Endothelial cell (in vitro differentiated cells): ENCODE results near the gene SP2. TPM values are rescaled to one million over a fixed set of nuclear protein-coding genes. Genes with fewer than 3 reads are reported as not detected.

Experiments
- DNase-seq: peaks from one replicate; pipeline ENCODE4 v3.0.0; 2021; ENCODE audit warnings: low spot score
- H3K27ac Mint-ChIP-seq: one replicate; pipeline ENCODE4 v1.8.0; 2021; ENCODE audit warnings: mixed read lengths, inconsistent platforms; ENCODE audit not compliant: unreplicated experiment
- H3K27me3 Mint-ChIP-seq: one replicate; pipeline ENCODE4 v1.8.0; 2021; ENCODE audit warnings: mild to moderate bottlenecking, moderate library complexity, mixed read lengths, inconsistent platforms; ENCODE audit not compliant: unreplicated experiment
- H3K36me3 Mint-ChIP-seq: one replicate; pipeline ENCODE4 v1.8.0; 2021; ENCODE audit warnings: mild to moderate bottlenecking, low read depth, mixed read lengths, inconsistent platforms; ENCODE audit not compliant: unreplicated experiment
- H3K4me1 Mint-ChIP-seq: one replicate; pipeline ENCODE4 v1.8.0; 2021; ENCODE audit warnings: mild to moderate bottlenecking, mixed read lengths, inconsistent platforms; ENCODE audit not compliant: unreplicated experiment
- H3K4me3 Mint-ChIP-seq: one replicate; pipeline ENCODE4 v1.8.0; 2021; ENCODE audit warnings: mild to moderate bottlenecking, mixed read lengths, inconsistent platforms; ENCODE audit not compliant: unreplicated experiment
- H3K9me3 Mint-ChIP-seq: one replicate; pipeline ENCODE4 v1.8.0; 2021; ENCODE audit warnings: mixed read lengths, inconsistent platforms; ENCODE audit not compliant: unreplicated experiment
- CTCF ChIP-seq: fragments of 200-600 bp; sonication (generic); IDR thresholded peaks from one replicate; pipeline ENCODE4 v1.5.0; 2021; ENCODE audit warnings: antibody characterized with exemption; ENCODE audit not compliant: unreplicated experiment
- total RNA-seq: library from RNA; stranded (reverse); fragmentation: NEBNext Ultra II Directional; extraction: Animal tissue kit (Norgen Biotek cat#: 25700); gene quantifications from one replicate; pipeline ENCODE4 v1.2.1, GENCODE V29; 2021; ENCODE audit not compliant: unreplicated experiment

Gene SP2
- total RNA-seq, 1 donor from 2014 or later = 12.4 TPM

- peaks cover 15% of the 10 kb centered on the region for H3K27me3 Mint-ChIP-seq
- no peak for DNase-seq
- no peak overlapping the region for H3K4me3 Mint-ChIP-seq
- TF ChIP-seq CTCF = no peak
- peak overlapping the region; percentile 68 for H3K27ac Mint-ChIP-seq
- H3K4me1 Mint-ChIP-seq = peaks cover 7% of the 10 kb centered on the region
- no peaks in the 10 kb centered on the region for H3K9me3 Mint-ChIP-seq
- H3K36me3 Mint-ChIP-seq = peaks cover 36% of the 10 kb centered on the region
These were observed 79.3 kb downstream of the SP2 start for GRCh38 chr17:47975189-47975822.

- DNase-seq = no peak
- H3K36me3 Mint-ChIP-seq = peaks cover 41% of the 10 kb centered on the region
These were observed 79.8 kb downstream of the SP2 start for GRCh38 chr17:47975823-47976205.

GRCh38 chr17:47978324-47978723, 82.3 kb downstream of the SP2 start:
- H3K4me3 Mint-ChIP-seq = no peak overlapping the region
- H3K9me3 Mint-ChIP-seq = no peaks in the 10 kb centered on the region
- H3K27me3 Mint-ChIP-seq = peaks cover 13% of the 10 kb centered on the region
- DNase-seq = peak; percentile 75
- H3K36me3 Mint-ChIP-seq = peaks cover 44% of the 10 kb centered on the region
- H3K27ac Mint-ChIP-seq = no peak overlapping the region
- peak; percentile 71 for TF ChIP-seq CTCF
- peaks cover 2% of the 10 kb centered on the region for H3K4me1 Mint-ChIP-seq

More at GRCh38 chr17:47975823-47976205, 79.8 kb downstream of the SP2 start:
- no peak for TF ChIP-seq CTCF
- Mint-ChIP-seq H3K27me3 (peaks cover 15% of the 10 kb centered on the region), H3K4me3 (no peak overlapping the region), H3K4me1 (peaks cover 7% of the 10 kb centered on the region), H3K27ac (peak overlapping the region; percentile 68), H3K9me3 (no peaks in the 10 kb centered on the region)

Other genes starting within 250 kb of the SP2 start
- gene KPNB1, start 246.3 kb upstream of the SP2 start, total RNA-seq = 376 TPM
- 31.4 TPM for gene TBKBP1, start 202.1 kb upstream of the SP2 start, total RNA-seq
- 0.21 TPM for gene TBX21, start 163.0 kb upstream of the SP2 start, total RNA-seq
- gene OSBPL7, start 74.4 kb upstream of the SP2 start, total RNA-seq = 28.0 TPM
- 56.3 TPM for gene MRPL10, start 64.7 kb upstream of the SP2 start, total RNA-seq
- gene LRRC46, start 64.6 kb upstream of the SP2 start, total RNA-seq = 1.0 TPM
- gene SCRN2, start 55.0 kb upstream of the SP2 start, total RNA-seq = 44.8 TPM
- 30.7 TPM for gene SP6, start 45.1 kb upstream of the SP2 start, total RNA-seq
- 16.4 TPM for gene PNPO, start 45.3 kb downstream of the SP2 start, total RNA-seq
- gene PRR15L, start 61.6 kb downstream of the SP2 start, total RNA-seq = not detected
- 156 TPM for gene CDK5RAP3, start 74.9 kb downstream of the SP2 start, total RNA-seq
- not detected for gene COPZ2, start 141.6 kb downstream of the SP2 start, total RNA-seq
- gene NFE2L1, start 152.1 kb downstream of the SP2 start, total RNA-seq = 243 TPM
- 91.1 TPM for gene CBX1, start 205.2 kb downstream of the SP2 start, total RNA-seq
- gene SNX11, start 211.5 kb downstream of the SP2 start, total RNA-seq = 16.6 TPM